HepG2 (cell line): ENCODE results near the gene RBM47.

ENCODE experiments used
- MEF2D ChIP-seq: sonication (generic); formaldehyde crosslinking; IDR thresholded peaks from 2 replicates; pipeline ENCODE4 v1.5.1; 2020; ENCODE audit warnings: mild to moderate bottlenecking, missing genetic modification reagents
- PHF21A ChIP-seq: sonication (generic); formaldehyde crosslinking; IDR thresholded peaks from 2 replicates; pipeline ENCODE4 v1.5.0; 2020; ENCODE audit warnings: mild to moderate bottlenecking, missing genetic modification reagents
- POLR2AphosphoS5 ChIP-seq: IDR thresholded peaks from 2 replicates; pipeline ENCODE4 v1.6.1; 2012; ENCODE audit warnings: low read depth, low read length

DNA sequence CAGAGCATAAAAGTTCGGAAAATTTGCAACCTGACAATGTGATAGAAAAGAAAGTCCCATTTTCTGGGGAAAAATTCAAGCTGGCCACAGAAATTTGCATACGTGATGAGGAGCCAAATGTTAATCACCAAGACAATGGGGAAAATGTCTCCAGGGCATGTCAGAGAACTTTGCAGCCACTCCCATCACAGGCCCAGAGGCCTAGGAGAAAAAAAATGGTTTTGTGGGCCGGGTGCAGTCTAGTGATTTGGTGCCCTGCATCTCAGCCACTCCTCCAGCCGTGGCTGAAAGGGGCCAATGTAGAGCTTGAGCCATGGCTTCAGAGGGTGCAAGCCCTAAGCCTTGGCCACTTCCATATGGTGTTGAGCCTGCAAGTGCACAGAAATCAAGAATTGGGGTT, 223.3 kb downstream of the RBM47 start:
- TF ChIP-seq PHF21A (CRISPR knock-in tag): no peak
- TF ChIP-seq POLR2AphosphoS5: no peak
- TF ChIP-seq MEF2D (CRISPR knock-in tag): no peak
